OCI-LY3 (cell line): ENCODE measurements around the gene MRTFA.

ENCODE experiments used
- CTCF ChIP-seq: fragments of 200-600, 300-600 bp; sonication (generic); IDR thresholded peaks from 2 replicates; pipeline ENCODE4 v1.5.1; 2014; ENCODE audit warnings: antibody characterized with exemption, low read length, low read depth
- EZH2phosphoT487 ChIP-seq: fragments of 200-600 bp; shearing (Covaris generic); IDR thresholded peaks from 2 replicates; pipeline ENCODE4 v1.6.1; 2018; ENCODE audit warnings: antibody characterized with exemption, mixed run types, low read depth

DNA sequence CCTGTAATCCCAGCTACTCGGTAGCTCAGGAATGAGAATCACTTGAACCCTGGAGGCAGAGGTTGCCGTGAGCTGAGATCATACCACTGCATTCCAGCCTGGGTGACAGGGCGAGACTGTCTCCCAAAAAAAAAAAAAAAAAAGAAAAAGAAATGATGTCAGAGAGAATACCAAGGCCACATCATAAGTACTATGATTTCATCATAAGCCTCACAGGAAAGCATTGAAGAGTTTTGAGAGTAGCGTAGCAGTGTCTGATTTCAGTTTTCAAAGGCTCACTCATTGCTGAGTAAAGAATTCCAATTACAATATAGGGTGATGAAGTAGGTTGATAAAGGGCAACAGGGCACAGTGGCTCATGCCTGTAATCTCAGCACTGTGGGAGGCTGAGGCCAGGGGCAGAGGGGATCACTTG is 88.8 kb downstream of the MRTFA start:
- no peak for TF ChIP-seq CTCF
- TF ChIP-seq EZH2phosphoT487 = no peak
